H1 (cell line): ENCODE measurements around the gene SUMF2. TPM values are rescaled to one million over a fixed set of nuclear protein-coding genes. Genes with fewer than 3 reads are reported as not detected.

Source experiments
- CTCF ChIA-PET: fragments of 300-600 bp; sonication (Branson Sonifier 250); formaldehyde crosslinking; loops from one replicate; lab custom pipeline; 2021; ENCODE audit not compliant: partially characterized antibody; lab: Charles Lee
- POLR2A ChIA-PET: fragments of 300-600 bp; sonication (Branson Sonifier 250); formaldehyde crosslinking; loops from one replicate; lab custom pipeline; 2021; ENCODE audit warnings: inconsistent platforms; ENCODE audit not compliant: partially characterized antibody; lab: Charles Lee
- DNase-seq, 2 experiments: peaks; one replicate each; pipeline versions ENCODE4 v3.0.0 to v3.0.0-alpha.2; 2010 to 2022; ENCODE audit warnings: low spot score in 2 of 2, low read depth in 1 of 2, mixed read lengths in 1 of 2
- FAIRE-seq: peaks from 2 replicates; lab custom pipeline; 2011; peaks lifted over from hg19 to GRCh38; lab: Jason Lieb, UNC
- H2AFZ ChIP-seq: 2 replicates; pipeline ENCODE4 v1.8.1; 2012; ENCODE audit warnings: low read length, inconsistent platforms
- H2AK5ac ChIP-seq: 2 replicates; pipeline ENCODE4 v1.6.1; 2013; ENCODE audit warnings: low read depth, low read length
- H2BK120ac ChIP-seq: replicated peaks from 2 replicates; pipeline ENCODE3; 2013; ENCODE audit warnings: low read depth, low read length, inconsistent platforms
- H2BK12ac ChIP-seq: 2 replicates; pipeline ENCODE4 v1.6.1; 2013; ENCODE audit warnings: low read depth, low read length
- H2BK15ac ChIP-seq: 2 replicates; pipeline ENCODE4 v1.6.1; 2013; ENCODE audit warnings: low read length
- H2BK20ac ChIP-seq: 2 replicates; pipeline ENCODE4 v1.6.1; 2013; ENCODE audit warnings: low read length
- H2BK5ac ChIP-seq: 2 replicates; pipeline ENCODE4 v1.6.1; 2013; ENCODE audit warnings: low read depth, low read length
- H3K14ac ChIP-seq: 2 replicates; pipeline ENCODE4 v1.6.1; 2013; ENCODE audit warnings: inconsistent platforms; ENCODE audit not compliant: insufficient read length
- H3K18ac ChIP-seq: 2 replicates; pipeline ENCODE4 v1.6.1; 2013; ENCODE audit warnings: low read length; ENCODE audit errors: extremely low read depth
- H3K23ac ChIP-seq: 2 replicates; pipeline ENCODE4 v1.6.1; 2013; ENCODE audit warnings: inconsistent platforms; ENCODE audit not compliant: insufficient read length
- H3K23me2 ChIP-seq: 2 replicates; pipeline ENCODE4 v1.6.1; 2013; ENCODE audit warnings: low read depth, low read length
- H3K27ac ChIP-seq: 2 replicates; pipeline ENCODE4 v1.6.1; 2011; ENCODE audit warnings: low read depth, low read length, inconsistent platforms
- H3K27me3 ChIP-seq, 4 experiments: replicated peaks in 1 of 4; 1 replicate in 1 of 4; 2 replicates in 3 of 4; pipeline versions ENCODE4 v1.6.1 to v1.8.1; 2011 to 2013; ENCODE audit warnings: low read length in 3 of 4, mild to moderate bottlenecking in 3 of 4, inconsistent platforms in 2 of 4, mixed read lengths in 2 of 4, moderate library complexity in 1 of 4; ENCODE audit not compliant: control insufficient read depth in 3 of 4, insufficient read depth in 3 of 4; ENCODE audit errors: extremely low read depth in 1 of 4
- H3K36me3 ChIP-seq, 4 experiments: 2 replicates each; pipeline versions ENCODE4 v1.6.1 to v1.8.1; 2011 to 2013; ENCODE audit warnings: mild to moderate bottlenecking in 4 of 4, low read length in 3 of 4, moderate library complexity in 2 of 4, control low read depth in 1 of 4, inconsistent platforms in 1 of 4; ENCODE audit not compliant: insufficient read depth in 4 of 4, control insufficient read depth in 2 of 4
- H3K4ac ChIP-seq: replicated peaks from 2 replicates; pipeline ENCODE3; 2013; ENCODE audit warnings: low read length, low read depth, mixed read lengths, inconsistent platforms; ENCODE audit not compliant: insufficient read length
- H3K4me1 ChIP-seq, 4 experiments: replicated peaks in 1 of 4; 1 replicate in 1 of 4; 2 replicates in 3 of 4; pipeline versions ENCODE4 v1.6.1 to v1.8.1; 2011 to 2013; ENCODE audit warnings: low read length in 3 of 4, inconsistent platforms in 2 of 4, mixed read lengths in 1 of 4; ENCODE audit not compliant: insufficient read depth in 4 of 4, control insufficient read depth in 3 of 4
- H3K4me2 ChIP-seq, 2 experiments: 2 replicates each; pipeline versions ENCODE4 v1.6.1 to v1.8.1; 2011 to 2013; ENCODE audit warnings: low read depth in 2 of 2, low read length in 2 of 2, control low read depth in 1 of 2, inconsistent platforms in 1 of 2, mild to moderate bottlenecking in 1 of 2; ENCODE audit not compliant: insufficient read depth in 1 of 2
- H3K4me3 ChIP-seq, 4 experiments: fragments of 200-600, 300-600 bp in 1 of 4; sonication (generic), shearing (Covaris generic), sonication (Bioruptor Twin) in 1 of 4; 2 replicates each; pipeline versions ENCODE4 v1.5.1 to v1.8.1; 2011 to 2016; ENCODE audit warnings: low read length in 4 of 4, low read depth in 3 of 4, control low read depth in 2 of 4, inconsistent platforms in 2 of 4, mild to moderate bottlenecking in 2 of 4, mixed read lengths in 1 of 4, moderate library complexity in 1 of 4; ENCODE audit not compliant: insufficient read depth in 2 of 4; ENCODE audit errors: extremely low read depth in 1 of 4
- H3K56ac ChIP-seq: replicated peaks from 2 replicates; pipeline ENCODE3; 2013; ENCODE audit warnings: low read depth, mild to moderate bottlenecking, mixed read lengths, low read length, inconsistent platforms; ENCODE audit not compliant: insufficient read length
- H3K79me1 ChIP-seq: 2 replicates; pipeline ENCODE4 v1.6.1; 2013; ENCODE audit warnings: low read depth, low read length, control low read depth
- H3K79me2 ChIP-seq, 2 experiments: 2 replicates each; pipeline versions ENCODE4 v1.6.1 to v1.8.1; 2012 to 2013; ENCODE audit warnings: low read length in 2 of 2, mild to moderate bottlenecking in 2 of 2, inconsistent platforms in 1 of 2; ENCODE audit not compliant: insufficient read depth in 2 of 2, control insufficient read depth in 1 of 2
- H3K9ac ChIP-seq, 4 experiments: replicated peaks in 1 of 4; 1 replicate in 1 of 4; 2 replicates in 3 of 4; pipeline versions ENCODE4 v1.6.1 to v1.8.1; 2011 to 2013; ENCODE audit warnings: low read depth in 3 of 4, low read length in 3 of 4, control low read depth in 2 of 4, mild to moderate bottlenecking in 2 of 4, moderate library complexity in 2 of 4, inconsistent platforms in 1 of 4; ENCODE audit errors: extremely low read depth in 1 of 4
- H3K9me3 ChIP-seq, 2 experiments: 2 replicates each; pipeline versions ENCODE4 v1.6.1 to v1.8.1; 2012 to 2013; ENCODE audit warnings: mild to moderate bottlenecking in 2 of 2, moderate library complexity in 2 of 2, control low read depth in 1 of 2, inconsistent platforms in 1 of 2, low read depth in 1 of 2, low read length in 1 of 2, mixed read lengths in 1 of 2; ENCODE audit not compliant: insufficient read depth in 2 of 2
- H4K20me1 ChIP-seq, 2 experiments: replicated peaks in 1 of 2; 2 replicates each; pipeline versions ENCODE3 to v1.8.1; 2011 to 2013; ENCODE audit warnings: inconsistent platforms in 2 of 2, low read length in 2 of 2, mild to moderate bottlenecking in 1 of 2; ENCODE audit not compliant: insufficient read depth in 2 of 2, control insufficient read depth in 1 of 2
- H4K5ac ChIP-seq: 2 replicates; pipeline ENCODE4 v1.6.1; 2013; ENCODE audit warnings: low read length, low read depth, mixed read lengths, inconsistent platforms; ENCODE audit not compliant: insufficient read length
- H4K8ac ChIP-seq: 2 replicates; pipeline ENCODE4 v1.8.0; 2013; ENCODE audit warnings: mild to moderate bottlenecking, moderate library complexity, low read length, inconsistent platforms; ENCODE audit not compliant: insufficient read depth; ENCODE audit errors: extremely low read depth
- H4K91ac ChIP-seq: replicated peaks from 2 replicates; pipeline ENCODE3; 2013; ENCODE audit warnings: low read length, mixed read lengths, inconsistent platforms; ENCODE audit not compliant: insufficient read length
- BACH1 ChIP-seq: IDR thresholded peaks from 2 replicates; pipeline ENCODE4 v1.6.1; 2012; ENCODE audit warnings: low read length, improper control_type of control experiment
- CBX8 ChIP-seq: fragments of 300-800, 300-1000 bp; sonication (generic); IDR thresholded peaks from 2 replicates; pipeline ENCODE4 v1.7.1; 2016; ENCODE audit warnings: low read depth, low read length, borderline replicate concordance
- CREB1 ChIP-seq: IDR thresholded peaks from 2 replicates; pipeline ENCODE4 v1.6.1; 2012; ENCODE audit warnings: inconsistent platforms
- EGR1 ChIP-seq: IDR thresholded peaks from 2 replicates; pipeline ENCODE4 v1.6.1; 2011; ENCODE audit warnings: low read depth, low read length, borderline replicate concordance
- JUN ChIP-seq: IDR thresholded peaks from 2 replicates; pipeline ENCODE4 v1.6.1; 2011; ENCODE audit warnings: low read depth, mild to moderate bottlenecking, improper control_type of control experiment, low read length
- JUND ChIP-seq: IDR thresholded peaks from 2 replicates; pipeline ENCODE4 v1.6.1; 2011; ENCODE audit warnings: mild to moderate bottlenecking, improper control_type of control experiment, low read length
- KDM4A ChIP-seq: IDR thresholded peaks from one replicate; pipeline ENCODE4 v1.7.1; 2012; ENCODE audit warnings: low read depth, mild to moderate bottlenecking, moderate library complexity, low read length, inconsistent platforms; ENCODE audit not compliant: severe bottlenecking
- POLR2A ChIP-seq, 2 experiments: IDR thresholded peaks; 1 replicate in 1 of 2; 2 replicates in 1 of 2; pipeline ENCODE4 v1.6.1; 2011; ENCODE audit warnings: low read depth in 2 of 2, low read length in 2 of 2, mild to moderate bottlenecking in 2 of 2; ENCODE audit errors: control extremely low read depth in 1 of 2
- WGBS, 2 experiments: shearing (Covaris generic) in 1 of 2; methylation state at CpG; one replicate each; pipeline versions ENCODE4 v1.1.6 to v1.1.7; 2013 to 2015; ENCODE audit warnings: low lambda C conversion rate in 2 of 2, mixed read lengths in 2 of 2, inconsistent platforms in 1 of 2, low coverage in 1 of 2, missing lambda C conversion rate in 1 of 2; ENCODE audit not compliant: insufficient replicate concordance in 2 of 2, insufficient coverage in 1 of 2, insufficient read length in 1 of 2; ENCODE audit errors: extremely low coverage in 1 of 2, missing lambda C conversion rate in 1 of 2; 5-methylcytosine and 5-hydroxymethylcytosine counted together
- polyA plus RNA-seq, 7 experiments: library from polyadenylated mRNA; depleted of rRNA in 3 of 7; stranded (reverse) in 5 of 7; unstranded in 2 of 7; fragments of >200 nt in 5 of 7; fragments of 200-250 nt in 2 of 7; gene quantifications; 1 replicate in 5 of 7; 2 replicates in 1 of 7; 4 replicates in 1 of 7; pipeline versions ENCODE4 v1.2.1 to v1.2.3, GENCODE V29; 2011 to 2013; ENCODE audit warnings: missing spikeins in 2 of 7, mixed read lengths in 2 of 7
- total RNA-seq: library from RNA; stranded (reverse); fragmentation: NEBNext Ultra II Directional; extraction: Animal tissue kit (Norgen Biotek cat#: 25700); gene quantifications from 2 replicates; pipeline ENCODE4 v1.2.1, GENCODE V29; 2021
- TF ChIP-seq, protein P1 (sequence below), 3 experiments: IDR thresholded peaks; 1 replicate in 2 of 3; 2 replicates in 1 of 3; pipeline versions ENCODE4 v1.5.1 to v1.6.1; 2011; ENCODE audit warnings: low read length in 3 of 3, mild to moderate bottlenecking in 3 of 3, inconsistent platforms in 2 of 3, low read depth in 1 of 3, moderate library complexity in 1 of 3; ENCODE audit not compliant: insufficient read depth in 1 of 3; ENCODE audit errors: control extremely low read depth in 1 of 3
- TF ChIP-seq, protein P2 (sequence below): IDR thresholded peaks from 2 replicates; pipeline ENCODE4 v1.6.1; 2012; ENCODE audit warnings: low read length, inconsistent platforms

Gene SUMF2
- total and polyA plus RNA-seq, 2 of the 8 experiments (the other 6 are each of a cell fraction or from before 2014, with no cell fraction given) = 39.8 to 59.2 TPM

DNA sequence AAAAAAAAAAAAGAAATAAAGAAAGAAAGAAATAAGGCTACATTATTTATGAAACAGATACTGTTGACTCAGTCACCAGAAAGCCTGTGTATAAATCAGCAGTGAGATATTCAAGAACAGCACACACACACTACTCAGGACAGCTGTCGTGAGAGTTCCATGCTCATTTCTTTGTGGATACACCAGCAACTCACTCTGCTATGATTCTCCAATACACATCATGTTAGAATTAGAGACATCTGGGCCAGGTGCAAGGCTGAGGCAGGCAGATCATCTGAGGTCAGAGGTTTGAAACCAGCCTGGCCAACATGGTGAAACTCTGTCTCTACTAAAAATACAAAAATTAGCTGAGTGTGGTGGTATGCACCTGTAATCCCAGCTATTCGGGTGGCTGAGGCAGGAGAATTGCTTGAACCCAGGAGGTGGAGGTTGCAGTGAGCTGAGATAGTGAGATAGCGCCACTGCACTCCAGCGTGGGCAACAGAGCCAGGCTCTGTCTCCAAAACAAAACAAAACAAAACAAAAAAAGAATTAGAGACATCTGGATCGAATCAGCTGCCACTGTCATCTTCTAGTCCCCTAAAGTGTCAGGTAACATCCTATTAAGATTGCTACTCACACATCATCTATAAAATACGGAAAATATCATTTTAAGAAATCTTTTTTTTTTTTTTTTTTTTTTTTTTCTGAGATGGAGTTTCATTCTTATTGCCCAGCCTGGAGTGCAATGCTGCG lies 63.3 kb downstream of the SUMF2 start:
- no peak overlapping the region for H3K4me3 ChIP-seq
- DNase-seq = no peak
- H3K23me2 ChIP-seq = no peaks in the 10 kb centered on the region
- H3K4ac ChIP-seq = no peak overlapping the region
- H2AFZ ChIP-seq = no peak overlapping the region
- no peak overlapping the region for H3K18ac ChIP-seq
- H4K5ac ChIP-seq = no peak overlapping the region
- no peak overlapping the region for H3K4me2 ChIP-seq
- no peaks in the 10 kb centered on the region for H3K79me2 ChIP-seq
- H3K14ac ChIP-seq = no peak overlapping the region
- H3K9me3 ChIP-seq = peaks cover 27 to 75% of the 10 kb centered on the region in 2 experiments
- no peak for FAIRE-seq
- H2BK120ac ChIP-seq = no peak overlapping the region
- no peaks in the 10 kb centered on the region for H3K27me3 ChIP-seq
- H2BK15ac ChIP-seq = no peak overlapping the region
- no peak overlapping the region for H4K91ac ChIP-seq
- no peaks in the 10 kb centered on the region for H3K36me3 ChIP-seq
- H2AK5ac ChIP-seq = no peak overlapping the region
- no peak overlapping the region for H3K23ac ChIP-seq
- H2BK12ac ChIP-seq = no peak overlapping the region
- no peak overlapping the region for H3K9ac ChIP-seq
- no peak overlapping the region for H3K56ac ChIP-seq
- no peaks in the 10 kb centered on the region for H3K4me1 ChIP-seq
- ChIA-PET CTCF (no interaction called here), POLR2A (no interaction called here)
- no peak overlapping the region for H2BK5ac ChIP-seq
- no peaks in the 10 kb centered on the region for H4K20me1 ChIP-seq
- H3K27ac ChIP-seq = no peak overlapping the region
- WGBS, 2 experiments = 80% methylated on average over 7 of the region's 7 CpGs; no CpG with 5 or more reads in 1 of the 2 experiments
- no peak overlapping the region for H2BK20ac ChIP-seq
- H3K79me1 ChIP-seq = no peaks in the 10 kb centered on the region
- no peak overlapping the region for H4K8ac ChIP-seq
- TF ChIP-seq JUND (no peak), JUN (no peak), CBX8 (no peak), KDM4A (no peak), CREB1 (no peak), POLR2A (IDR thresholded peaks at IDR 0.05; ENCODE audit: control extremely low read depth in 1 of 2, low read depth in 2 of 2, low read length in 2 of 2) (no peak), EGR1 (no peak), BACH1 (no peak)
- TF ChIP-seq, protein P1, sequence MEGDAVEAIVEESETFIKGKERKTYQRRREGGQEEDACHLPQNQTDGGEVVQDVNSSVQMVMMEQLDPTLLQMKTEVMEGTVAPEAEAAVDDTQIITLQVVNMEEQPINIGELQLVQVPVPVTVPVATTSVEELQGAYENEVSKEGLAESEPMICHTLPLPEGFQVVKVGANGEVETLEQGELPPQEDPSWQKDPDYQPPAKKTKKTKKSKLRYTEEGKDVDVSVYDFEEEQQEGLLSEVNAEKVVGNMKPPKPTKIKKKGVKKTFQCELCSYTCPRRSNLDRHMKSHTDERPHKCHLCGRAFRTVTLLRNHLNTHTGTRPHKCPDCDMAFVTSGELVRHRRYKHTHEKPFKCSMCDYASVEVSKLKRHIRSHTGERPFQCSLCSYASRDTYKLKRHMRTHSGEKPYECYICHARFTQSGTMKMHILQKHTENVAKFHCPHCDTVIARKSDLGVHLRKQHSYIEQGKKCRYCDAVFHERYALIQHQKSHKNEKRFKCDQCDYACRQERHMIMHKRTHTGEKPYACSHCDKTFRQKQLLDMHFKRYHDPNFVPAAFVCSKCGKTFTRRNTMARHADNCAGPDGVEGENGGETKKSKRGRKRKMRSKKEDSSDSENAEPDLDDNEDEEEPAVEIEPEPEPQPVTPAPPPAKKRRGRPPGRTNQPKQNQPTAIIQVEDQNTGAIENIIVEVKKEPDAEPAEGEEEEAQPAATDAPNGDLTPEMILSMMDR (IDR thresholded peaks at IDR 0.05; ENCODE audit: control extremely low read depth in 1 of 3, insufficient read depth in 1 of 3, low read depth in 1 of 3, low read length in 3 of 3) = no peak
- TF ChIP-seq, protein P2, sequence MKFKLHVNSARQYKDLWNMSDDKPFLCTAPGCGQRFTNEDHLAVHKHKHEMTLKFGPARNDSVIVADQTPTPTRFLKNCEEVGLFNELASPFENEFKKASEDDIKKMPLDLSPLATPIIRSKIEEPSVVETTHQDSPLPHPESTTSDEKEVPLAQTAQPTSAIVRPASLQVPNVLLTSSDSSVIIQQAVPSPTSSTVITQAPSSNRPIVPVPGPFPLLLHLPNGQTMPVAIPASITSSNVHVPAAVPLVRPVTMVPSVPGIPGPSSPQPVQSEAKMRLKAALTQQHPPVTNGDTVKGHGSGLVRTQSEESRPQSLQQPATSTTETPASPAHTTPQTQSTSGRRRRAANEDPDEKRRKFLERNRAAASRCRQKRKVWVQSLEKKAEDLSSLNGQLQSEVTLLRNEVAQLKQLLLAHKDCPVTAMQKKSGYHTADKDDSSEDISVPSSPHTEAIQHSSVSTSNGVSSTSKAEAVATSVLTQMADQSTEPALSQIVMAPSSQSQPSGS = no peak
